ENCODE measurements around the gene CEP63.

GRCh38 chr3:134457376-134458074, 28.3 kb upstream of the CEP63 start:
- TF ChIP-seq, protein P1, sequence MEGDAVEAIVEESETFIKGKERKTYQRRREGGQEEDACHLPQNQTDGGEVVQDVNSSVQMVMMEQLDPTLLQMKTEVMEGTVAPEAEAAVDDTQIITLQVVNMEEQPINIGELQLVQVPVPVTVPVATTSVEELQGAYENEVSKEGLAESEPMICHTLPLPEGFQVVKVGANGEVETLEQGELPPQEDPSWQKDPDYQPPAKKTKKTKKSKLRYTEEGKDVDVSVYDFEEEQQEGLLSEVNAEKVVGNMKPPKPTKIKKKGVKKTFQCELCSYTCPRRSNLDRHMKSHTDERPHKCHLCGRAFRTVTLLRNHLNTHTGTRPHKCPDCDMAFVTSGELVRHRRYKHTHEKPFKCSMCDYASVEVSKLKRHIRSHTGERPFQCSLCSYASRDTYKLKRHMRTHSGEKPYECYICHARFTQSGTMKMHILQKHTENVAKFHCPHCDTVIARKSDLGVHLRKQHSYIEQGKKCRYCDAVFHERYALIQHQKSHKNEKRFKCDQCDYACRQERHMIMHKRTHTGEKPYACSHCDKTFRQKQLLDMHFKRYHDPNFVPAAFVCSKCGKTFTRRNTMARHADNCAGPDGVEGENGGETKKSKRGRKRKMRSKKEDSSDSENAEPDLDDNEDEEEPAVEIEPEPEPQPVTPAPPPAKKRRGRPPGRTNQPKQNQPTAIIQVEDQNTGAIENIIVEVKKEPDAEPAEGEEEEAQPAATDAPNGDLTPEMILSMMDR (conservative IDR thresholded peaks at IDR 0.05; ENCODE audit: low read depth in 2 of 2): no peak
- no peak for TF ChIP-seq EZH2 (IDR thresholded peaks at IDR 0.05; ENCODE audit: low read depth, unreplicated experiment)
- TF ChIP-seq POLR2AphosphoS5 (IDR thresholded peaks at IDR 0.05; ENCODE audit: low read depth): no peak
